Pancreas (tissue), 10 donors: ENCODE data around the gene PABPN1L. TPM values are rescaled to one million over a fixed set of nuclear protein-coding genes. Genes with fewer than 3 reads are reported as not detected.

Experiments used
- ATAC-seq, 4 donors: fragments of 200-7000 bp; cut with Tn5 transposase; one replicate each; pipeline versions ENCODE4 v1.8.0 to v1.9.1; 2020; ENCODE audit warnings: mild to moderate bottlenecking in 4 of 4, moderate library complexity in 4 of 4
- DNase-seq, 6 donors: peaks; one replicate each; pipeline ENCODE4 v3.0.0-alpha.2; 2020
- FAIRE-seq: peaks from 2 replicates; lab custom pipeline; 2012; peaks lifted over from hg19 to GRCh38; lab: Jason Lieb, UNC
- H3K27ac ChIP-seq, 4 donors: fragments of 200-600 bp; sonication (generic); 1 replicate in 3 of 4; 2 replicates in 1 of 4; pipeline versions ENCODE4 v1.5.0 to v1.8.0; 2020
- H3K27me3 ChIP-seq, 4 donors: fragments of 200-600 bp; one replicate each; pipeline ENCODE4 v1.8.0; 2021
- H3K36me3 ChIP-seq, 3 donors: fragments of 200-600 bp; sonication (generic) in 1 of 3; one replicate each; pipeline versions ENCODE4 v1.5.0 to v1.8.0; 2020 to 2021
- H3K4me1 ChIP-seq, 3 donors: fragments of 200-600 bp; one replicate each; pipeline ENCODE4 v1.8.0; 2021
- H3K4me3 ChIP-seq, 4 donors: fragments of 200-600 bp; sonication (generic) in 2 of 4; one replicate each; pipeline versions ENCODE4 v1.5.0 to v1.8.0; 2020 to 2021
- H3K9me3 ChIP-seq, 4 donors: fragments of 200-600 bp; one replicate each; pipeline ENCODE4 v1.8.0; 2021
- CTCF ChIP-seq, 4 donors: fragments of 200-600 bp; sonication (generic) in 3 of 4; IDR thresholded peaks; one replicate each; pipeline versions ENCODE4 v1.5.0 to v1.8.0; 2021; ENCODE audit warnings: antibody characterized with exemption in 4 of 4
- WGBS, 2 donors: extraction: QIAGEN DNeasy Blood & Tissue Kit; methylation state at CpG; one replicate each; pipeline ENCODE4 v1.1.7; 2013; 5-methylcytosine and 5-hydroxymethylcytosine counted together
- intact Hi-C, 3 donors: fragments of 100-400 bp; cut with DNase I; formaldehyde crosslinking; loops; one replicate each; pipeline versions ENCODE4 v1.11.1 to v1.14.2; 2022
- polyA plus RNA-seq, 2 donors: library from polyadenylated mRNA; stranded (reverse); fragments of 200-250 nt; gene quantifications; one replicate each; pipeline ENCODE4 v1.2.3, GENCODE V29; 2013
- total RNA-seq, 6 donors: library from RNA; stranded (reverse); fragmentation: NEBNext Ultra II Directional in 4 of 6; extraction: Animal tissue kit (Norgen Biotek cat#: 25700) in 4 of 6; gene quantifications; one replicate each; pipeline versions ENCODE4 v1.2.1 to v1.2.4, GENCODE V29; 2021 to 2023
- donor health status: healthy with polysubstance abuse.
- donor health status: DM: no; HTN: no; CAD: no; lungs with moderate emphysema.
- donor health status: DM: no; HTN: no; CAD: no.
- donor health status: control.
- donor health status: control.
- donor health status: Bipolar disorder and iron deficiency.
- donor health status: DM: yes; HTN: yes; CAD: no.
- donor health status: DM: no; HTN: no; CAD: no.
- donor health status: DM: no; HTN: no; CAD: no.
- donor health status: DM: yes; HTN: yes; CAD: no.

PABPN1L gene
- total and polyA plus RNA-seq, 8 donors, result 0.23 to 0.65 (median 0.35) TPM; not detected in 3

DNA sequence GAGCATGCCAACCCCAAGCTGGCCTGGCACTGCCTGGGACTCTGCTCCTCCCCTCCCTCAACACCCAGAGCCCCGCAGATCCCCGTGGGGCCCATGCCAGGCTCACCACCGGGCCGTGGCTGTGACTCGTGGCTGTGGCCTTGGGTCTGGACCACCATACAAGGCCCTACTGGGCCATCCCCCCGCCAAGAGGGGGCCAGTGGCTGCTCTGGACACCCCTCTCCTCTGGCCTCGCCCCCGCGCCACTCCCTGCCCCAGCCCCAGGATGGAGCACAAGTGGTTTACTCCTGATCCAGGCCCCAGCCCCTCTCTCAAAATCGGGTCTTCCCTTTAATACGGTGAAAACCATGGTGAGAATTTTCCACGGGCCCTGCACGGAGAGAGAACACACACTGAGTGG, 3.0 kb downstream of the PABPN1L start:
- Histone ChIP-seq H3K9me3 (no peaks in the 10 kb centered on the region), H3K36me3 (peaks cover 0 to 28% (median 3%) of the 10 kb centered on the region in 3 donors), H3K27me3 (no peaks in the 10 kb centered on the region), H3K4me3 (no peak overlapping the region), H3K4me1 (no peaks in the 10 kb centered on the region), H3K27ac (no peak overlapping the region)
- no peak for TF ChIP-seq CTCF (IDR thresholded peaks at IDR 0.05)
- FAIRE-seq (no peak), DNase-seq (no peak), ATAC-seq (no peak)
- 78% methylated on average over 10 to 13 of the region's 13 CpGs for WGBS, 2 donors
- intact Hi-C loops, result no loop called here

- ATAC-seq, result no peak
- Histone ChIP-seq H3K36me3 (peaks cover 0 to 28% (median 3%) of the 10 kb centered on the region in 3 donors), H3K27me3 (no peaks in the 10 kb centered on the region), H3K9me3 (no peaks in the 10 kb centered on the region), H3K4me1 (peaks cover 0 to 1% (median under 1%) of the 10 kb centered on the region in 3 donors), H3K4me3 (no peak overlapping the region), H3K27ac (no peak overlapping the region)
- intact Hi-C loops, result no loop called here
- DNase-seq, result no peak
- FAIRE-seq, result no peak
- 90 to 92% methylated on average over 25 of the region's 25 CpGs for WGBS, 2 donors
- no peak for TF ChIP-seq CTCF (IDR thresholded peaks at IDR 0.05)
Measured at GRCh38 chr16:88862968-88863367, 3.5 kb downstream of the PABPN1L start.

- no peak overlapping the region for H3K4me3 ChIP-seq
- H3K36me3 ChIP-seq, result peaks cover 0 to 28% (median 3%) of the 10 kb centered on the region in 3 donors
- DNase-seq, result no peak
- H3K9me3 ChIP-seq, result no peaks in the 10 kb centered on the region
- no peak for ATAC-seq
- H3K27ac ChIP-seq, result no peak overlapping the region
- peaks cover 0 to 4% (median 4%) of the 10 kb centered on the region in 3 donors for H3K4me1 ChIP-seq
- no peak for TF ChIP-seq CTCF (IDR thresholded peaks at IDR 0.05)
- intact Hi-C loops, result no loop called here
- 94 to 95% methylated on average over 19 of the region's 19 CpGs for WGBS, 2 donors
- no peaks in the 10 kb centered on the region for H3K27me3 ChIP-seq
- FAIRE-seq, result no peak
Measured at GRCh38 chr16:88861359-88861758, 5.1 kb downstream of the PABPN1L start.

- intact Hi-C loops, result no loop called here
- DNase-seq (no peak), ATAC-seq (no peak), FAIRE-seq (no peak)
- H3K27me3 ChIP-seq, result no peaks in the 10 kb centered on the region
- no peaks in the 10 kb centered on the region for H3K9me3 ChIP-seq
- no peak for TF ChIP-seq CTCF (IDR thresholded peaks at IDR 0.05)
- H3K4me1 ChIP-seq, result peaks cover 0 to 10% (median 4%) of the 10 kb centered on the region in 3 donors
- H3K36me3 ChIP-seq, result peaks cover 0 to 28% (median 3%) of the 10 kb centered on the region in 3 donors
- no peak overlapping the region for H3K4me3 ChIP-seq
- WGBS, 2 donors, result 90% methylated on average over 20 of the region's 20 CpGs
- H3K27ac ChIP-seq, result no peak overlapping the region
Measured at GRCh38 chr16:88859381-88860091, 6.9 kb downstream of the PABPN1L start.
